GM13977 (cell line): ENCODE measurements around the gene FAM170B.

Source experiments
- DNase-seq: peaks from one replicate; pipeline ENCODE4 v3.0.0; 2012; ENCODE audit warnings: low spot score
- CTCF ChIP-seq: IDR thresholded peaks from 2 replicates; pipeline ENCODE4 v1.5.1; 2012; ENCODE audit warnings: mild to moderate bottlenecking, control low read depth; ENCODE audit not compliant: insufficient read depth; ENCODE audit errors: extremely low read depth, missing control alignments
- in situ Hi-C: fragments of 300-500 bp; cut with MboI; formaldehyde crosslinking; loops from one replicate; pipeline ENCODE4 v1.12.0; 2022; ENCODE audit warnings: low sequenced_read_pairs, low pct_unique_long_range_greater_than_20kb, mixed read lengths, inconsistent platforms; ENCODE audit not compliant: unreplicated experiment

The FAM170B gene

GRCh38 chr10:49107887-49108267 lies 25.9 kb downstream of the FAM170B start:
- in situ Hi-C loops, result no loop called here
- no peak for TF ChIP-seq CTCF
- no peak for DNase-seq

- DNase-seq, result no peak
- in situ Hi-C loops, result no loop called here
- no peak for TF ChIP-seq CTCF
Observed at GRCh38 chr10:49107111-49107886, 26.5 kb downstream of the FAM170B start.

GRCh38 chr10:49106451-49106850 lies 27.4 kb downstream of the FAM170B start:
- in situ Hi-C loops, result no loop called here
- no peak for DNase-seq
- no peak for TF ChIP-seq CTCF

- in situ Hi-C loops, result no loop called here
- TF ChIP-seq CTCF, result no peak
- DNase-seq, result no peak
Observed at GRCh38 chr10:49105076-49105475, 28.7 kb downstream of the FAM170B start.

- no peak for TF ChIP-seq CTCF
- no peak for DNase-seq
- in situ Hi-C loops, result no loop called here
Observed at GRCh38 chr10:49104323-49104722, 29.5 kb downstream of the FAM170B start.

- DNase-seq, result no peak
- in situ Hi-C loops, result no loop called here
- TF ChIP-seq CTCF, result no peak
Observed at GRCh38 chr10:49103761-49104160, 30.1 kb downstream of the FAM170B start.
